H4 (cell line): ENCODE measurements around the gene RDH12. TPM values are rescaled to one million over a fixed set of nuclear protein-coding genes. Genes with fewer than 3 reads are reported as not detected.
A peak's percentile ranks its signal among the peaks of the same experiment; 100 is the strongest.
"Not testable (repeated sequence)": the region's sequence is repeated elsewhere in the genome, so short reads cannot be mapped to it uniquely, and the experiment has no call there.

ENCODE experiments used
- DNase-seq: peaks from one replicate; pipeline ENCODE4 v3.0.0-alpha.2; 2015; ENCODE audit warnings: low spot score
- total RNA-seq: library from RNA; depleted of rRNA; stranded (reverse); fragments of >200 nt; shearing (Covaris generic); gene quantifications from 2 replicates; pipeline ENCODE4 v1.2.3, GENCODE V29; 2014

RDH12 gene
- total RNA-seq, 1 experiment from 2014 or later = 0.79 TPM

- no peak for DNase-seq
Measured at GRCh38 chr14:67705211-67705610, 3.5 kb downstream of the RDH12 start.

- not testable (repeated sequence) for DNase-seq
Measured at GRCh38 chr14:67709346-67709745, 7.7 kb downstream of the RDH12 start.

DNA sequence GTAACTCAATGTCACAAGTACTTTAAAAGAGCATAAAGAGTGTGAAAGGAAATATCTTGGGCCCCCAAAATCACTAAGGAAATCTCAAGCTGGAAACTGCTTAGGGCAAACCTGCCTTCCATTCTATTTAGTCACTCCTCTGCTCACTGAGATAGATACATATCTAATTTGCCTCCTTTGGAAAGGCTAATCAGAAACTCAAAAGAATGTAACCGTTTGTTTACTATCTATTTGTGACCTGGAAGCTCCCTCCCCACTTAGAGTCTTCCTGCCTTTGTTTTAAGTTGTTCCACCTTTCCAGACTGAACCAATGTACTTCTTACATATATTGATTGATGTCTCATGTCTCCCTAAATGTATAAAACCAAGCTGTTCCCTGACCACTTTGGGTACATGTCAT lies 8.1 kb downstream of the RDH12 start:
- not testable (repeated sequence) for DNase-seq

- no peak for DNase-seq
Measured at GRCh38 chr14:67710209-67710608, 8.5 kb downstream of the RDH12 start.

GRCh38 chr14:67717048-67717447 lies 15.4 kb downstream of the RDH12 start:
- DNase-seq = no peak

DNA sequence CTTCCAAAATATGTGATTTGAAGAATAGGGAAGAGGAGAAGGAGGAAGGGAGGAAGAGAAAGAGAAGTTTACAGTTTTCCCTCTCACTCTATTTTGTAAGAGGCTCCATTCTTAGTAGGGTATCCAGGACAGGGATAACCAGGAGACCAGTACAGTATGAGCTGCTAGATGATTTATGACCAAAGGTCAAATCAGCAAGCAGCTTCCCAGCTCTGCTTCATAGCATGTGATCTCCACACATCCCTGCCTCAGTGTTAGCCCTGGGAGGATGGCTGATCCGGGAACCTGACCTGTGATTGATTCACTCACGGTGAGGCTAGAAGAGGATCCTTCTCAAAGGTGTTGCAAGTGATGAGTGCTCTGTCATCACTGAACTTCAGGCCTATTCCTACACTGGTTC lies 16.6 kb downstream of the RDH12 start:
- DNase-seq = no peak

GRCh38 chr14:67719385-67719784 lies 17.7 kb downstream of the RDH12 start:
- DNase-seq = not testable (repeated sequence)

GRCh38 chr14:67719866-67720265 lies 18.2 kb downstream of the RDH12 start:
- no peak for DNase-seq

DNA sequence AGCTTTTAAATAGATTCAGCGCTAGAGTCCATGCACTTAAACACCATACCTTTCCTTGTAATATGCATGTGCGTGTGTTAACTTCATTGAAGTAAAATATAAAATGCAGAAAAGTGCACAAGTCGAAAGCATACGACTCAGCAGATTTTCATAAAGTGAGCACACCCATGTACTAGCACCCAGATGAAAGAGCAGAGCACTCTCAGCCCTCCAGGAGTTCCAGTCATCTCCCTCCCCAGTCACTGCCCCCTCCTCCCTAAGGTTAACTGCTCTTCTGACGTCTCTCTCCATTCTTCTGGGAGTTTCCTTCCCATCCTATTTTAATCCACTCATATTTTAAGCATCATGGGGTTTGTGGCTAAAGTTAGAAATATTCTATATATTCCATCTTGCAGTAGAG lies 20.2 kb downstream of the RDH12 start:
- DNase-seq = no peak

DNA sequence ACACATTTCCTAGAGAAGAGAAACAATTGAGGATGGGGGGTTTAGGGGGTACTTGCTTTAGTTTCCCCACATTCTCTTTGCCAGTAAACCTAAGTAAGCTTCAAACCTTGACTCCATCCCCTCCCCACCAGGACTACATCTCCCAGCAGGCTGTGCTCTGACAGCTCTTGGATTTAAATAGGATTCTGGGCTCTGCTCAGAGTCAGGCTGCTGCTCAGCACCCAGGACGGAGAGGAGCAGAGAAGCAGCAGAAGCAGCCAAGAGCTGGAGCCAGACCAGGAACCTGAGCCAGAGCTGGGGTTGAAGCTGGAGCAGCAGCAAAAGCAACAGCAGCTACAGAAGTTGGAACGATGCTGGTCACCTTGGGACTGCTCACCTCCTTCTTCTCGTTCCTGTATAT lies 20.6 kb downstream of the RDH12 start:
- DNase-seq = no peak

DNA sequence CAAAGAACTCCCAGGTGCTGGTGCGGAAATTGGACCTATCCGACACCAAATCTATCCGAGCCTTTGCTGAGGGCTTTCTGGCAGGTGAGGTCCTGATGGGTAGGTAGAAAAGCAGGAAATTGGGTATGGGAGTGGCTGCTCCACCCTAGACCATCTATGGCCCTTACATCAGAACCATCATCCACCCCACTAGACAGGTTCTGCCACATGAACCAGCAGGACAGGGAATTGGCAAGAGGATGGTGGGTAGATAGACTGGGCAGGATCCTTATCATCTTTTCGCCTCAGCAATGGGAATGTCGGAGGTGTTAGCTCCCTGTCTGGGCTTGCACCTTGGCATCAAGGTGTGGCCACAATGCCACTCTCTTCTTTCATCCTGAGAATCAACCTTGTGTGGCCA lies 23.5 kb downstream of the RDH12 start:
- no peak for DNase-seq

DNA sequence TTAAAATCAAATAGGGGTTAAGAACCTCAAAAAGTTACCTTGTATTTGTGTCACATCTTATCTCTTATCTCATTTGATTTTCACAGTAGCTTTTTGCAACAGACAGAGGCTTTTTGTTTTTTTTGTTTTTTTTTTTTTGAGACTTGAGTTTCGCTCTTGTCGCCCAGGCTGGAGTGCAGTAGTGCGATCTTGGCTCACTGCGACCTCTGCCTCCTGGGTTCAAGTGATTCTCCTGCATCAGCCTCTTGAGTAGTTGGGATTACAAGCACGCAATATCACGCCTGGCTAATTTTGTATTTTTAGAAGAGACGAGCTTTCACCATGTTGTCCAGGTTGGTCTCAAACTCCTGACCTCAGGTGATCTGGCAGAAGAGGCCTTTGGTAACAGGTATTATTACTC lies 25.7 kb downstream of the RDH12 start:
- DNase-seq = no peak

DNA sequence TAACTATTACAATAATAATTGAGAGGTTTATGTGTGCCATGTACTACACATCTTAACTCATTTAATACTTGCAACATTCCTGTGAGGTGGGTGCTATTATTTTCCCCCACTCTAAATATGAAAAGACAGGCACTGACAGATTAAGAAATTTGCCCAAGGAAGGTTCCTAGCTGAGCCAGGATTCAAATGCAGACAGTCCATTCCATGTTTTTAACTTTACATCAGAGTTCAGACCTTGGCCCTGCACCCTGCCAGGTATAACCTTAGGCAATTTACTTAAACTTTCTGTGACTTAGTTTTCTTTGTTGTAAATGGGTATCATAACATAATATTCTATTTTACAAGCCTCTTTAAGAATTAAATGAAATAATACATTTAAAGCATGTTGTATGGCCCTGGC lies 26.6 kb downstream of the RDH12 start:
- DNase-seq = no peak

DNA sequence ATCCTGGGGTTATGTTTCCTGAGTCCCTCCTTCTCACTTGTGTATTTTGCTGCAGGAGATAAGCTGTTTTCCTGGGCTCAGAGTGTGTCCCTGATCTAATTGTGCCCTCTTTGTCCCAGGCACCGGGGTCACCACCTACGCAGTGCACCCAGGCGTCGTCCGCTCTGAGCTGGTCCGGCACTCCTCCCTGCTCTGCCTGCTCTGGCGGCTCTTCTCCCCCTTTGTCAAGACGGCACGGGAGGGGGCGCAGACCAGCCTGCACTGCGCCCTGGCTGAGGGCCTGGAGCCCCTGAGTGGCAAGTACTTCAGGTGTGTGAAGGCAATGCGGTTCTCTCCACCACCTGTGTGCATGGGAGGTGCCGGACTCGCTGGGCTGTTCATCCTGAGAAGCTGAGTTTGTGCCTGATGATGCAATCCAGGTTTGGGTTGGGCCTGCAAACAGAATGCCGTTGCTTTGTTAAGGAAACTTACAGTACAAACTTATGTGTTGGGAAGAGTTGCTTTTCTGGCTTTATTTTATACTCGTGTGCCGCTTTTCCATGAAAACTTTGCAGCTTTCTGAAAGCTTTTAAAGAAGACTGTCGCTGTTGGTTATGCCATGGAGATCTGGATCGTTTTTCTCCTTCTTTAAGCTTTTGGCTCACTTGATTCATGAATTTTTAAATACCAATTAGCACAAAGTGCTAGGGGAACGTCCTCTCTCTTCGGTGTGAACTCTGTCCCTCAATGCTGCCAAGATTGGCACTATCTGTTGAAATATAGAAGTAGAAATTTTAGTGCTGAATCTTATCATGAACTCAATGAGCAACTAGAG lies 27.6 kb downstream of the RDH12 start:
- DNase-seq = no peak

DNA sequence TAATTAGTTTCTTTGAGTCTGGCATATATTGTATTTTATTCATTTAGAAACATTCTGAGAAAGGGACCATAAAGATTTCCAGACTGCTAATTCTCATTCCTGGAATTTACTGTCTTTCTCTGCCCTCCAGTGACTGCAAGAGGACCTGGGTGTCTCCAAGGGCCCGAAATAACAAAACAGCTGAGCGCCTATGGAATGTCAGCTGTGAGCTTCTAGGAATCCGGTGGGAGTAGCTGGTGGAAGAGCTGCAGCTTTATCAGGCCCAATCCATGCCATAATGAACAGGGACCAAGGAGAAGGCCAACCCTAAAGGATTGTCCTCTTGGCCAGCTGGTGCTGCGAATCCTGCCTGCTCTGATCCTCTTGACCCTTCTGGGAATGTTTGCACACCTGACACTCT lies 31.9 kb downstream of the RDH12 start:
- DNase-seq = no peak

- DNase-seq = no peak
Measured at GRCh38 chr14:67734675-67735074, 33.0 kb downstream of the RDH12 start.

- no peak for DNase-seq
Measured at GRCh38 chr14:67735336-67736147, 33.9 kb downstream of the RDH12 start.

DNA sequence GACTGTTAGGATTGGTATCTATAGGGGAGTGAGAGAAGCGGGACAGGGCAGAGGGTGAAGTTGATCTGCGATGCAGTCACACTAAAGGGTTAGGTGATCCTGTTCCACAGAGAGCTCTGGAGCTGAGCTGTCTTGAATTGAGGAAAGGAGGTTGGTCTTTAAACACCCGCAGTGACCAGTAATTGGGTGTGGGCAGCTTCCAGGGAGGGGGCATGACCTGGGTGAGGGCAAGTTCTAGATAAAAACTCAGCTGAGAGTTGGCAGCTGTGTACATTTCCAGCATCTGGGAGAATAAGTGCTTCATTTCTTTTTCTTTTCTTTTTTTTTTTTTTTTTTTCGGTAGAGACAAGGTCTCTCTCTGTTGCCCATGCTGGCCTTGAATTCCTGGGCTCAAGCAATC lies 35.1 kb downstream of the RDH12 start:
- no peak for DNase-seq

GRCh38 chr14:67738740-67739504 lies 37.2 kb downstream of the RDH12 start:
- DNase-seq = peak; percentile 84

DNA sequence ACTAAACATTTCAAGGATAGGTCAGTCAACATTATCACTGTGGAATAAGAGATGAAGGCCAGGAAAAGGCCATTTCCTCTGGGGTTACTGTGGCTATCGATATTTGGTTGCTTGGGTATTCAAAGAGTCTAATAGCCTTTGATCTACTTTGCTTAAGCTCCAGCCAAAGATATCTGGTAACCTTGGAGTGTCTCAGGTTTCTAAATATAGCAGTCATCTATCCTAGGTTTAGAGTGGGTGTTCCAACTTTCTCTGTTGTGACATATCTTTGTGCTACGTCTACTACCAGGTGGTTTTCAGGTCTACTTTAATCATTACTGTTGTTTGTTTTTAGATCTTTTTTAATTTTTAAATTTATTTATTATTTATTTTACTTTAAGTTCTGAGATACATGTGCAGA lies 42.4 kb downstream of the RDH12 start:
- no peak for DNase-seq

DNA sequence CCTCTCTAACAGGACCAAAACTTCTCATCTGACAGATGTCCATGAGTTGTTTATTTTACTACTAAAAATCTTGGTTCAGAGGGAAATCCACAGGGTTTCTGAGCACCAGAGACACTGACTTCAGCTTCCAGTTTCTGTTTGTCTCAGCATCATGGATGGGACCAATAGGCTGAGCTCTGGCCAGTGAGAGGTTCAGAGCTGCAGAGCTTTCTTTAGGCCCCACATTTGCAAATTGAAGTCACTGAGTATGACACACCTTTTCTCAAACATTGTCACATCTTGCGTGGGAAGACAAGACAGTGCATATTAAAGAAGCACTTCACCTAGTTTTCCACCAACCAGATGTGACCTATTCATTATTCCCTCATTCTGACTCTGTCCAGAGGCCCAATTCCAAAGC lies 45.2 kb downstream of the RDH12 start:
- DNase-seq = no peak

- DNase-seq = no peak
Measured at GRCh38 chr14:67748312-67748711, 46.6 kb downstream of the RDH12 start.
